Transverse colon (tissue), 4 donors: ENCODE results near the gene TRAK1. TPM values are rescaled to one million over a fixed set of nuclear protein-coding genes. Genes with fewer than 3 reads are reported as not detected.

ENCODE experiments used
- DNase-seq: peaks from one replicate; pipeline ENCODE4 v3.0.0-alpha.2; 2019
- H3K27ac ChIP-seq, 4 donors: fragments of 200-600 bp; sonication (generic); 2 replicates each; pipeline ENCODE4 v1.5.1; 2016 to 2018; ENCODE audit warnings: inconsistent platforms in 4 of 4
- H3K27me3 ChIP-seq: fragments of 200-600 bp; sonication (generic); 2 replicates; pipeline ENCODE4 v1.5.1; 2017; ENCODE audit warnings: inconsistent platforms
- H3K36me3 ChIP-seq, 4 donors: fragments of 200-600 bp; sonication (generic); 2 replicates each; pipeline ENCODE4 v1.5.1; 2017 to 2019; ENCODE audit warnings: inconsistent platforms in 4 of 4
- H3K4me1 ChIP-seq, 4 donors: fragments of 200-600 bp; sonication (generic); 2 replicates each; pipeline ENCODE4 v1.5.1; 2017 to 2020; ENCODE audit warnings: inconsistent platforms in 4 of 4
- H3K4me3 ChIP-seq, 4 donors: fragments of 200-600 bp; sonication (generic); 1 replicate in 1 of 4; 2 replicates in 3 of 4; pipeline versions ENCODE4 v1.5.1 to v1.6.1; 2017 to 2019; ENCODE audit warnings: inconsistent platforms in 4 of 4
- H3K9me3 ChIP-seq, 2 donors: fragments of 200-600 bp; sonication (generic); 2 replicates each; pipeline ENCODE4 v1.5.1; 2017 to 2019; ENCODE audit warnings: inconsistent platforms in 2 of 2
- CTCF ChIP-seq, 5 experiments: fragments of 200-600 bp in 3 of 5; fragments of 450-650 bp in 2 of 5; sonication (generic) in 3 of 5; IDR thresholded peaks; 1 replicate in 2 of 5; 2 replicates in 3 of 5; pipeline ENCODE4 v1.5.1; 2016 to 2017; ENCODE audit warnings: antibody characterized with exemption in 5 of 5, inconsistent platforms in 3 of 5, mild to moderate bottlenecking in 2 of 5, moderate library complexity in 1 of 5
- EP300 ChIP-seq: sonication (generic); formaldehyde crosslinking; IDR thresholded peaks from one replicate; pipeline ENCODE4 v1.6.1; 2017; ENCODE audit warnings: antibody characterized with exemption, low read depth
- POLR2A ChIP-seq: fragments of 450-650 bp; IDR thresholded peaks from one replicate; pipeline ENCODE4 v1.6.1; 2016; ENCODE audit warnings: antibody characterized with exemption, mild to moderate bottlenecking, moderate library complexity
- POLR2AphosphoS5 ChIP-seq, 3 donors: sonication (generic); formaldehyde crosslinking; IDR thresholded peaks; one replicate each; pipeline ENCODE4 v1.6.1; 2016; ENCODE audit warnings: antibody characterized with exemption in 3 of 3
- WGBS, 2 donors: methylation state at CpG; one replicate each; pipeline ENCODE4 v1.1.5; 2018; ENCODE audit warnings: low coverage in 1 of 2; 5-methylcytosine and 5-hydroxymethylcytosine counted together
- in situ Hi-C, 4 donors: fragments of 200-750 bp; cut with MboI; loops; one replicate each; pipeline versions ENCODE4 v1.15.0 to v1.15.1; 2017; ENCODE audit warnings: low sequenced_read_pairs in 3 of 4, low pct_ligation_motif_present in 1 of 4, low pct_unique_long_range_greater_than_20kb in 1 of 4
- intact Hi-C: fragments of 100-400 bp; cut with DNase I; formaldehyde crosslinking; loops from one replicate; pipeline ENCODE4 v1.15.1; 2023; ENCODE audit warnings: low total_unique reads
- total RNA-seq, 4 donors: library from RNA; depleted of rRNA; stranded (reverse); fragments of >200 nt; gene quantifications; one replicate each; pipeline ENCODE4 v1.1.0, GENCODE V29; 2016

TRAK1 gene
- total RNA-seq, 4 donors from 2014 or later = 91.7 to 247 (median 115) TPM

- Histone ChIP-seq H3K27me3 (no peaks in the 10 kb centered on the region), H3K27ac (peak overlapping the region in 1 of 4 donors; percentile 57), H3K9me3 (no peaks in the 10 kb centered on the region), H3K4me1 (peaks cover 11 to 52% (median 20%) of the 10 kb centered on the region in 4 donors), H3K36me3 (no peaks in the 10 kb centered on the region), H3K4me3 (no peak overlapping the region)
- no peak for DNase-seq
- TF ChIP-seq EP300 = no peak
- no peak for TF ChIP-seq CTCF (IDR thresholded peaks at IDR 0.05)
- no peak for TF ChIP-seq POLR2A
- no peak for TF ChIP-seq POLR2AphosphoS5 (IDR thresholded peaks at IDR 0.05)
- 42 to 43% methylated on average over 2 of the region's 2 CpGs for WGBS, 2 donors
- in situ Hi-C loops (no loop called here), intact Hi-C loops (no loop called here)
These were observed 60.5 kb downstream of the TRAK1 start for GRCh38 chr3:42151596-42152168.

GRCh38 chr3:42152193-42152592, 61.0 kb downstream of the TRAK1 start:
- no peaks in the 10 kb centered on the region for H3K9me3 ChIP-seq
- peaks cover 11 to 52% (median 20%) of the 10 kb centered on the region in 4 donors for H3K4me1 ChIP-seq
- H3K27me3 ChIP-seq = no peaks in the 10 kb centered on the region
- in situ Hi-C loops = no loop called here
- no peak overlapping the region for H3K27ac ChIP-seq
- H3K36me3 ChIP-seq = no peaks in the 10 kb centered on the region
- 83 to 85% methylated on average over 5 of the region's 5 CpGs for WGBS, 2 donors
- DNase-seq = no peak
- no peak overlapping the region for H3K4me3 ChIP-seq
- intact Hi-C loops = no loop called here
- TF ChIP-seq POLR2AphosphoS5 (IDR thresholded peaks at IDR 0.05) = no peak
- no peak for TF ChIP-seq EP300
- no peak for TF ChIP-seq POLR2A
- no peak for TF ChIP-seq CTCF (IDR thresholded peaks at IDR 0.05)

GRCh38 chr3:42153039-42153438, 61.9 kb downstream of the TRAK1 start:
- 86 to 87% methylated on average over 4 of the region's 4 CpGs for WGBS, 2 donors
- no peak for TF ChIP-seq POLR2AphosphoS5 (IDR thresholded peaks at IDR 0.05)

GRCh38 chr3:42157540-42158538, 66.7 kb downstream of the TRAK1 start:
- no peak overlapping the region for H3K4me3 ChIP-seq
- 72 to 81% methylated on average over 7 to 8 of the region's 8 CpGs for WGBS, 2 donors
- no peaks in the 10 kb centered on the region for H3K27me3 ChIP-seq
- H3K9me3 ChIP-seq = no peaks in the 10 kb centered on the region
- peaks cover 10 to 43% (median 22%) of the 10 kb centered on the region in 4 donors for H3K4me1 ChIP-seq
- intact Hi-C loops = no loop called here
- no peak for DNase-seq
- in situ Hi-C loops = no loop called here
- TF ChIP-seq POLR2AphosphoS5 (IDR thresholded peaks at IDR 0.05) = no peak
- TF ChIP-seq POLR2A = no peak
- TF ChIP-seq EP300 = no peak
- TF ChIP-seq CTCF (IDR thresholded peaks at IDR 0.05) = no peak
- H3K36me3 ChIP-seq = no peaks in the 10 kb centered on the region
- H3K27ac ChIP-seq = no peak overlapping the region

More at GRCh38 chr3:42153039-42153438, 61.9 kb downstream of the TRAK1 start:
- intact Hi-C loops (no loop called here), in situ Hi-C loops (no loop called here)
- Histone ChIP-seq H3K27me3 (no peaks in the 10 kb centered on the region), H3K4me3 (no peak overlapping the region), H3K36me3 (no peaks in the 10 kb centered on the region), H3K27ac (peak overlapping the region in 1 of 4 donors; percentile 10), H3K4me1 (peaks cover 11 to 51% (median 19%) of the 10 kb centered on the region in 4 donors), H3K9me3 (no peaks in the 10 kb centered on the region)
- DNase-seq = no peak
